ENCODE results near the gene SLC6A1. TPM values are rescaled to one million over a fixed set of nuclear protein-coding genes. Genes with fewer than 3 reads are reported as not detected.
A peak's percentile ranks its signal among the peaks of the same experiment; 100 is the strongest.

SLC6A1 gene
- total and polyA plus RNA-seq, 2 of the 13 experiments (the other 11 are each of a cell fraction or from before 2014, with no cell fraction given), result not detected

GRCh38 chr3:10988001-10988665 lies 4.4 kb upstream of the SLC6A1 start (continued):
- TF ChIP-seq ZNF609 (CRISPR knock-in tag; IDR thresholded peaks at IDR 0.05; ENCODE audit: borderline replicate concordance) (no peak), ARID5B (CRISPR knock-in tag; IDR thresholded peaks at IDR 0.05) (0 out of 2 replicates have a peak, but pooled peaks have one; percentile 17), ZIK1 (CRISPR knock-in tag; IDR thresholded peaks at IDR 0.05; ENCODE audit: borderline replicate concordance, low read depth) (no peak), ZNF644 (CRISPR knock-in tag; IDR thresholded peaks at IDR 0.05; ENCODE audit: low read depth) (peak; percentile 40; the same call in 1 of the 2 replicates), ZNF749 (CRISPR knock-in tag; IDR thresholded peaks at IDR 0.05; ENCODE audit: borderline replicate concordance) (no peak), BORCS8-MEF2B (CRISPR knock-in tag; IDR thresholded peaks at IDR 0.05) (no peak), ZNF672 (CRISPR knock-in tag; IDR thresholded peaks at IDR 0.05) (no peak), KLF9 (CRISPR knock-in tag; IDR thresholded peaks at IDR 0.05; ENCODE audit: low read depth) (no peak), HINFP (CRISPR knock-in tag; IDR thresholded peaks at IDR 0.05; ENCODE audit: low read depth) (no peak), EP300 (IDR thresholded peaks at IDR 0.05; ENCODE audit: low read depth in 2 of 2, low read length in 2 of 2) (peak in 1 of 2 experiments; percentile 20; a peak in 1 of 4 replicates), EP300 (CRISPR knock-in tag; IDR thresholded peaks at IDR 0.05; ENCODE audit: borderline replicate concordance) (no peak), MBD4 (IDR thresholded peaks at IDR 0.05; ENCODE audit: borderline replicate concordance, low read length) (no peak), ZNF639 (CRISPR knock-in tag; conservative IDR thresholded peaks at IDR 0.05) (no peak), TRIM22 (IDR thresholded peaks at IDR 0.05) (no peak), ZNF234 (CRISPR knock-in tag; conservative IDR thresholded peaks at IDR 0.05) (no peak), ZNF432 (CRISPR knock-in tag; IDR thresholded peaks at IDR 0.05; ENCODE audit: borderline replicate concordance) (no peak)

All from HepG2 (cell line).